Karpas-422 (cell line): ENCODE measurements around the gene NSDHL. TPM values are rescaled to one million over a fixed set of nuclear protein-coding genes. Genes with fewer than 3 reads are reported as not detected.

Experiments used
- DNase-seq: peaks from one replicate; pipeline ENCODE4 v3.0.0-alpha.2; 2015
- H2AFZ ChIP-seq: fragments of 200-600 bp; sonication (generic); 2 replicates; pipeline ENCODE4 v1.6.1; 2014; ENCODE audit warnings: antibody characterized with exemption, low read length, mixed read lengths
- H3K27ac ChIP-seq: fragments of 200-600 bp; sonication (generic); 2 replicates; pipeline ENCODE4 v1.5.1; 2014; ENCODE audit warnings: mild to moderate bottlenecking, low read length, moderate library complexity
- H3K27me3 ChIP-seq: fragments of 200-600 bp; sonication (generic); 2 replicates; pipeline ENCODE4 v1.6.1; 2014; ENCODE audit warnings: low read length, mixed read lengths
- H3K36me3 ChIP-seq: fragments of 200-600 bp; sonication (generic); 2 replicates; pipeline ENCODE4 v1.6.1; 2014; ENCODE audit warnings: low read length, mixed read lengths; ENCODE audit not compliant: insufficient read depth
- H3K4me1 ChIP-seq: fragments of 200-600 bp; sonication (generic); 2 replicates; pipeline ENCODE4 v1.6.1; 2014; ENCODE audit warnings: mild to moderate bottlenecking, low read length, mixed read lengths
- H3K4me2 ChIP-seq: fragments of 200-600 bp; sonication (generic); 2 replicates; pipeline ENCODE4 v1.6.1; 2014; ENCODE audit warnings: low read length, low read depth, mild to moderate bottlenecking; ENCODE audit not compliant: poor library complexity, severe bottlenecking
- H3K4me3 ChIP-seq: fragments of 200-600 bp; sonication (generic); 2 replicates; pipeline ENCODE4 v1.5.1; 2014; ENCODE audit warnings: mild to moderate bottlenecking, antibody characterized with exemption, low read length, mixed read lengths
- H3K79me2 ChIP-seq: fragments of 200-600 bp; sonication (generic); 2 replicates; pipeline ENCODE4 v1.6.1; 2014; ENCODE audit warnings: mild to moderate bottlenecking, low read length, mixed read lengths
- H3K9ac ChIP-seq: fragments of 200-600 bp; sonication (generic); 2 replicates; pipeline ENCODE4 v1.6.0; 2014; ENCODE audit warnings: low read length
- H3K9me2 ChIP-seq: fragments of 200-600 bp; sonication (generic), shearing (Covaris generic); replicated peaks from 2 replicates; pipeline ENCODE4 v1.6.0; 2014; ENCODE audit warnings: mild to moderate bottlenecking, low read length, moderate library complexity; ENCODE audit not compliant: insufficient read depth
- H3K9me3 ChIP-seq: fragments of 300-700, 200-600 bp; sonication (generic); 2 replicates; pipeline ENCODE4 v1.6.1; 2014; ENCODE audit warnings: low read length, mixed read lengths
- H4K20me1 ChIP-seq: fragments of 200-600 bp; sonication (generic); 2 replicates; pipeline ENCODE4 v1.6.1; 2014; ENCODE audit warnings: mild to moderate bottlenecking, antibody characterized with exemption, low read length, low read depth; ENCODE audit not compliant: insufficient read depth
- total RNA-seq: library from RNA; depleted of rRNA; stranded (reverse); fragments of >200 nt; shearing (Covaris generic); gene quantifications from 2 replicates; pipeline ENCODE4 v1.2.3, GENCODE V29; 2014; ENCODE audit warnings: low replicate concordance

Gene NSDHL
- total RNA-seq, 1 experiment from 2014 or later, result 23.6 TPM

GRCh38 chrX:152818356-152818755 is 12.5 kb upstream of the NSDHL start:
- H3K9me3 ChIP-seq, result no peaks in the 10 kb centered on the region
- no peaks in the 10 kb centered on the region for H3K36me3 ChIP-seq
- no peaks in the 10 kb centered on the region for H3K9me2 ChIP-seq
- no peak overlapping the region for H3K4me2 ChIP-seq
- no peak overlapping the region for H2AFZ ChIP-seq
- no peaks in the 10 kb centered on the region for H3K27me3 ChIP-seq
- DNase-seq, result no peak
- H3K27ac ChIP-seq, result no peak overlapping the region
- no peak overlapping the region for H3K4me3 ChIP-seq
- no peak overlapping the region for H3K9ac ChIP-seq
- H3K79me2 ChIP-seq, result no peaks in the 10 kb centered on the region
- 0 out of 2 replicates have a peak, but pooled peaks cover 2% of the 10 kb centered on the region for H3K4me1 ChIP-seq
- no peaks in the 10 kb centered on the region for H4K20me1 ChIP-seq

GRCh38 chrX:152819266-152819665 is 11.6 kb upstream of the NSDHL start:
- Histone ChIP-seq H3K4me2 (no peak overlapping the region), H3K27ac (no peak overlapping the region), H3K79me2 (no peaks in the 10 kb centered on the region), H2AFZ (no peak overlapping the region), H4K20me1 (no peaks in the 10 kb centered on the region), H3K36me3 (no peaks in the 10 kb centered on the region), H3K9ac (no peak overlapping the region), H3K27me3 (no peaks in the 10 kb centered on the region), H3K9me3 (no peaks in the 10 kb centered on the region), H3K4me1 (0 out of 2 replicates have a peak, but pooled peaks cover 2% of the 10 kb centered on the region), H3K9me2 (no peaks in the 10 kb centered on the region), H3K4me3 (no peak overlapping the region)
- no peak for DNase-seq

GRCh38 chrX:152819732-152820131 is 11.1 kb upstream of the NSDHL start:
- Histone ChIP-seq H3K9me2 (no peaks in the 10 kb centered on the region), H3K9ac (no peak overlapping the region), H3K36me3 (no peaks in the 10 kb centered on the region), H3K4me3 (no peak overlapping the region), H3K9me3 (no peaks in the 10 kb centered on the region), H2AFZ (no peak overlapping the region), H3K79me2 (no peaks in the 10 kb centered on the region), H4K20me1 (no peaks in the 10 kb centered on the region), H3K27me3 (no peaks in the 10 kb centered on the region), H3K4me2 (no peak overlapping the region), H3K4me1 (0 out of 2 replicates have a peak, but pooled peaks cover 2% of the 10 kb centered on the region), H3K27ac (no peak overlapping the region)
- peak; percentile 6 for DNase-seq

GRCh38 chrX:152821145-152821765 is 9.6 kb upstream of the NSDHL start:
- Histone ChIP-seq H3K27ac (no peak overlapping the region), H3K9me2 (no peaks in the 10 kb centered on the region), H3K36me3 (no peaks in the 10 kb centered on the region), H3K4me1 (0 out of 2 replicates have a peak, but pooled peaks cover 2% of the 10 kb centered on the region), H3K4me2 (no peak overlapping the region), H3K9me3 (no peaks in the 10 kb centered on the region), H3K27me3 (no peaks in the 10 kb centered on the region), H3K9ac (no peak overlapping the region), H4K20me1 (no peaks in the 10 kb centered on the region), H3K79me2 (no peaks in the 10 kb centered on the region), H3K4me3 (no peak overlapping the region), H2AFZ (no peak overlapping the region)
- peak; percentile 70 for DNase-seq

GRCh38 chrX:152822383-152823086 is 8.3 kb upstream of the NSDHL start:
- 0 out of 2 replicates have a peak, but pooled peaks cover 2% of the 10 kb centered on the region for H3K4me1 ChIP-seq

GRCh38 chrX:152823657-152824056 is 7.2 kb upstream of the NSDHL start:
- H3K4me1 ChIP-seq, result 0 out of 2 replicates have a peak, but pooled peaks cover 2% of the 10 kb centered on the region
- no peaks in the 10 kb centered on the region for H3K27me3 ChIP-seq
- H3K4me3 ChIP-seq, result no peak overlapping the region
- no peak for DNase-seq
- no peaks in the 10 kb centered on the region for H3K9me3 ChIP-seq
- H3K36me3 ChIP-seq, result no peaks in the 10 kb centered on the region
- H3K79me2 ChIP-seq, result no peaks in the 10 kb centered on the region
- H3K27ac ChIP-seq, result no peak overlapping the region
- H3K9ac ChIP-seq, result no peak overlapping the region
- H3K9me2 ChIP-seq, result no peaks in the 10 kb centered on the region
- no peaks in the 10 kb centered on the region for H4K20me1 ChIP-seq
- H2AFZ ChIP-seq, result no peak overlapping the region
- H3K4me2 ChIP-seq, result no peak overlapping the region

More at GRCh38 chrX:152822383-152823086, 8.3 kb upstream of the NSDHL start:
- Histone ChIP-seq H3K9me2 (no peaks in the 10 kb centered on the region), H3K4me3 (no peak overlapping the region), H3K79me2 (no peaks in the 10 kb centered on the region), H3K9ac (no peak overlapping the region), H3K9me3 (no peaks in the 10 kb centered on the region), H2AFZ (no peak overlapping the region), H3K4me2 (no peak overlapping the region), H3K27me3 (no peaks in the 10 kb centered on the region), H4K20me1 (no peaks in the 10 kb centered on the region), H3K27ac (no peak overlapping the region), H3K36me3 (no peaks in the 10 kb centered on the region)
- peak; percentile 29 for DNase-seq

- Histone ChIP-seq H2AFZ (no peak overlapping the region), H3K4me3 (no peak overlapping the region), H3K4me1 (peaks cover 9% of the 10 kb centered on the region), H3K36me3 (no peaks in the 10 kb centered on the region), H3K79me2 (no peaks in the 10 kb centered on the region), H3K9ac (no peak overlapping the region), H4K20me1 (no peaks in the 10 kb centered on the region), H3K4me2 (no peak overlapping the region), H3K27me3 (no peaks in the 10 kb centered on the region), H3K27ac (no peak overlapping the region), H3K9me3 (no peaks in the 10 kb centered on the region), H3K9me2 (no peaks in the 10 kb centered on the region)
- no peak for DNase-seq
These were observed 6.0 kb upstream of the NSDHL start for GRCh38 chrX:152824841-152825374.

- Histone ChIP-seq H3K9ac (peak overlapping the region; percentile 84), H2AFZ (no peak overlapping the region), H3K79me2 (peaks cover 38% of the 10 kb centered on the region), H3K4me2 (peak overlapping the region; percentile 76), H3K4me1 (peaks cover 18% of the 10 kb centered on the region), H3K27ac (peak overlapping the region; percentile 30; the same call in 1 of the 2 replicates), H3K9me2 (no peaks in the 10 kb centered on the region), H3K27me3 (no peaks in the 10 kb centered on the region), H3K9me3 (no peaks in the 10 kb centered on the region), H3K36me3 (peaks cover 8% of the 10 kb centered on the region; the same call in 1 of the 2 replicates), H4K20me1 (no peaks in the 10 kb centered on the region), H3K4me3 (peak overlapping the region; percentile 84)
- no peak for DNase-seq
These were observed 528 bp downstream of the NSDHL start for GRCh38 chrX:152831391-152831790.
